ENCODE data around the gene CNTN4.

CNTN4 gene

GRCh38 chr3:3074551-3075257 lies 976.0 kb downstream of the CNTN4 start:
- no peak for ATAC-seq

GRCh38 chr3:3080309-3080708 lies 981.6 kb downstream of the CNTN4 start:
- no peaks in the 10 kb centered on the region for H3K36me3 Mint-ChIP-seq (ENCODE audit: low read depth)
- DNase-seq, result no peak
- H3K27ac Mint-ChIP-seq, result no peak overlapping the region
- ATAC-seq, result no peak
- no peaks in the 10 kb centered on the region for H3K9me3 Mint-ChIP-seq
- H3K4me1 Mint-ChIP-seq, result peaks cover 2% of the 10 kb centered on the region
- peaks cover 2% of the 10 kb centered on the region for H3K27me3 Mint-ChIP-seq
- no peak overlapping the region for H3K4me3 Mint-ChIP-seq

More at GRCh38 chr3:3074551-3075257, 976.0 kb downstream of the CNTN4 start:
- Mint-ChIP-seq H3K4me1 (no peaks in the 10 kb centered on the region), H3K9me3 (no peaks in the 10 kb centered on the region), H3K4me3 (no peak overlapping the region), H3K36me3 (ENCODE audit: low read depth) (no peaks in the 10 kb centered on the region), H3K27me3 (peaks cover 2% of the 10 kb centered on the region), H3K27ac (no peak overlapping the region)
- DNase-seq, result no peak

- H3K27ac Mint-ChIP-seq, result no peak overlapping the region
- H3K36me3 Mint-ChIP-seq (ENCODE audit: low read depth), result no peaks in the 10 kb centered on the region
- ATAC-seq (no peak), DNase-seq (no peak)
- H3K4me1 Mint-ChIP-seq, result peaks cover 2% of the 10 kb centered on the region
- H3K4me3 Mint-ChIP-seq, result no peak overlapping the region
- H3K9me3 Mint-ChIP-seq, result no peaks in the 10 kb centered on the region
- peaks cover 2% of the 10 kb centered on the region for H3K27me3 Mint-ChIP-seq
Measured at GRCh38 chr3:3081381-3082233, 982.9 kb downstream of the CNTN4 start.

GRCh38 chr3:3082234-3082924 lies 983.7 kb downstream of the CNTN4 start:
- no peak for DNase-seq
- Mint-ChIP-seq H3K27me3 (peaks cover 2% of the 10 kb centered on the region), H3K27ac (no peak overlapping the region), H3K9me3 (no peaks in the 10 kb centered on the region), H3K4me3 (no peak overlapping the region), H3K36me3 (ENCODE audit: low read depth) (no peaks in the 10 kb centered on the region), H3K4me1 (peaks cover 2% of the 10 kb centered on the region)
- ATAC-seq, result no peak

GRCh38 chr3:3084890-3085289 lies 986.2 kb downstream of the CNTN4 start:
- Mint-ChIP-seq H3K4me3 (no peak overlapping the region), H3K36me3 (ENCODE audit: low read depth) (no peaks in the 10 kb centered on the region), H3K4me1 (peaks cover 10% of the 10 kb centered on the region), H3K27me3 (no peaks in the 10 kb centered on the region), H3K27ac (no peak overlapping the region), H3K9me3 (no peaks in the 10 kb centered on the region)
- DNase-seq, result no peak
- ATAC-seq, result no peak

- H3K9me3 Mint-ChIP-seq, result no peaks in the 10 kb centered on the region
- DNase-seq (no peak), ATAC-seq (no peak)
- no peaks in the 10 kb centered on the region for H3K27me3 Mint-ChIP-seq
- H3K4me3 Mint-ChIP-seq, result no peak overlapping the region
- H3K4me1 Mint-ChIP-seq, result peaks cover 10% of the 10 kb centered on the region
- no peak overlapping the region for H3K27ac Mint-ChIP-seq
- H3K36me3 Mint-ChIP-seq (ENCODE audit: low read depth), result no peaks in the 10 kb centered on the region
Measured at GRCh38 chr3:3085782-3086181, 987.1 kb downstream of the CNTN4 start.

GRCh38 chr3:3086239-3086638 lies 987.6 kb downstream of the CNTN4 start:
- DNase-seq (no peak), ATAC-seq (no peak)
- Mint-ChIP-seq H3K36me3 (ENCODE audit: low read depth) (no peaks in the 10 kb centered on the region), H3K27me3 (no peaks in the 10 kb centered on the region), H3K4me1 (peaks cover 10% of the 10 kb centered on the region), H3K4me3 (no peak overlapping the region), H3K9me3 (no peaks in the 10 kb centered on the region), H3K27ac (no peak overlapping the region)

GRCh38 chr3:3087279-3087678 lies 988.6 kb downstream of the CNTN4 start:
- ATAC-seq, result no peak
- Mint-ChIP-seq H3K27ac (no peak overlapping the region), H3K36me3 (ENCODE audit: low read depth) (no peaks in the 10 kb centered on the region), H3K4me3 (no peak overlapping the region), H3K4me1 (peaks cover 10% of the 10 kb centered on the region), H3K9me3 (no peaks in the 10 kb centered on the region), H3K27me3 (no peaks in the 10 kb centered on the region)
- no peak for DNase-seq

GRCh38 chr3:3087716-3088465 lies 989.2 kb downstream of the CNTN4 start:
- Mint-ChIP-seq H3K4me1 (peaks cover 8% of the 10 kb centered on the region), H3K4me3 (no peak overlapping the region), H3K27ac (no peak overlapping the region), H3K9me3 (no peaks in the 10 kb centered on the region), H3K36me3 (ENCODE audit: low read depth) (no peaks in the 10 kb centered on the region), H3K27me3 (no peaks in the 10 kb centered on the region)
- DNase-seq (no peak), ATAC-seq (no peak)

GRCh38 chr3:3089017-3089416 lies 990.4 kb downstream of the CNTN4 start:
- Mint-ChIP-seq H3K27ac (no peak overlapping the region), H3K27me3 (no peaks in the 10 kb centered on the region), H3K36me3 (ENCODE audit: low read depth) (no peaks in the 10 kb centered on the region), H3K4me3 (no peak overlapping the region), H3K9me3 (no peaks in the 10 kb centered on the region), H3K4me1 (peaks cover 8% of the 10 kb centered on the region)
- ATAC-seq (no peak), DNase-seq (no peak)

GRCh38 chr3:3097958-3098357 lies 999.3 kb downstream of the CNTN4 start:
- Mint-ChIP-seq H3K9me3 (no peaks in the 10 kb centered on the region), H3K4me1 (peaks cover 2% of the 10 kb centered on the region), H3K27me3 (no peaks in the 10 kb centered on the region), H3K4me3 (no peak overlapping the region), H3K36me3 (ENCODE audit: low read depth) (no peaks in the 10 kb centered on the region), H3K27ac (no peak overlapping the region)
- DNase-seq, result no peak
- ATAC-seq, result no peak

- no peaks in the 10 kb centered on the region for H3K36me3 Mint-ChIP-seq (ENCODE audit: low read depth)
- peaks cover 3% of the 10 kb centered on the region for H3K27me3 Mint-ChIP-seq
Measured at GRCh38 chr3:3101660-3102458, 1003.2 kb downstream of the CNTN4 start.

GRCh38 chr3:3102751-3103150 lies 1004.1 kb downstream of the CNTN4 start:
- ATAC-seq (no peak), DNase-seq (no peak)
- Mint-ChIP-seq H3K27me3 (peaks cover 3% of the 10 kb centered on the region), H3K27ac (no peak overlapping the region), H3K9me3 (no peaks in the 10 kb centered on the region), H3K4me1 (peaks cover 4% of the 10 kb centered on the region), H3K36me3 (ENCODE audit: low read depth) (no peaks in the 10 kb centered on the region), H3K4me3 (no peak overlapping the region)

More at GRCh38 chr3:3101660-3102458, 1003.2 kb downstream of the CNTN4 start:
- Mint-ChIP-seq H3K4me1 (peaks cover 4% of the 10 kb centered on the region), H3K27ac (no peak overlapping the region), H3K4me3 (no peak overlapping the region), H3K9me3 (no peaks in the 10 kb centered on the region)
- DNase-seq (no peak), ATAC-seq (no peak)
